Measurements from ENCODE around the gene DVL2. TPM values are rescaled to one million over a fixed set of nuclear protein-coding genes. Genes with fewer than 3 reads are reported as not detected.

Gene DVL2
- total and polyA plus RNA-seq, 2 of the 13 experiments (the other 11 are each of a cell fraction or from before 2014, with no cell fraction given): 5.7 to 38.2 TPM

GRCh38 chr17:7179317-7180254 lies 54.7 kb downstream of the DVL2 start, which contains the start of gene ASGR1 (continued):
- TF ChIP-seq, protein P1, sequence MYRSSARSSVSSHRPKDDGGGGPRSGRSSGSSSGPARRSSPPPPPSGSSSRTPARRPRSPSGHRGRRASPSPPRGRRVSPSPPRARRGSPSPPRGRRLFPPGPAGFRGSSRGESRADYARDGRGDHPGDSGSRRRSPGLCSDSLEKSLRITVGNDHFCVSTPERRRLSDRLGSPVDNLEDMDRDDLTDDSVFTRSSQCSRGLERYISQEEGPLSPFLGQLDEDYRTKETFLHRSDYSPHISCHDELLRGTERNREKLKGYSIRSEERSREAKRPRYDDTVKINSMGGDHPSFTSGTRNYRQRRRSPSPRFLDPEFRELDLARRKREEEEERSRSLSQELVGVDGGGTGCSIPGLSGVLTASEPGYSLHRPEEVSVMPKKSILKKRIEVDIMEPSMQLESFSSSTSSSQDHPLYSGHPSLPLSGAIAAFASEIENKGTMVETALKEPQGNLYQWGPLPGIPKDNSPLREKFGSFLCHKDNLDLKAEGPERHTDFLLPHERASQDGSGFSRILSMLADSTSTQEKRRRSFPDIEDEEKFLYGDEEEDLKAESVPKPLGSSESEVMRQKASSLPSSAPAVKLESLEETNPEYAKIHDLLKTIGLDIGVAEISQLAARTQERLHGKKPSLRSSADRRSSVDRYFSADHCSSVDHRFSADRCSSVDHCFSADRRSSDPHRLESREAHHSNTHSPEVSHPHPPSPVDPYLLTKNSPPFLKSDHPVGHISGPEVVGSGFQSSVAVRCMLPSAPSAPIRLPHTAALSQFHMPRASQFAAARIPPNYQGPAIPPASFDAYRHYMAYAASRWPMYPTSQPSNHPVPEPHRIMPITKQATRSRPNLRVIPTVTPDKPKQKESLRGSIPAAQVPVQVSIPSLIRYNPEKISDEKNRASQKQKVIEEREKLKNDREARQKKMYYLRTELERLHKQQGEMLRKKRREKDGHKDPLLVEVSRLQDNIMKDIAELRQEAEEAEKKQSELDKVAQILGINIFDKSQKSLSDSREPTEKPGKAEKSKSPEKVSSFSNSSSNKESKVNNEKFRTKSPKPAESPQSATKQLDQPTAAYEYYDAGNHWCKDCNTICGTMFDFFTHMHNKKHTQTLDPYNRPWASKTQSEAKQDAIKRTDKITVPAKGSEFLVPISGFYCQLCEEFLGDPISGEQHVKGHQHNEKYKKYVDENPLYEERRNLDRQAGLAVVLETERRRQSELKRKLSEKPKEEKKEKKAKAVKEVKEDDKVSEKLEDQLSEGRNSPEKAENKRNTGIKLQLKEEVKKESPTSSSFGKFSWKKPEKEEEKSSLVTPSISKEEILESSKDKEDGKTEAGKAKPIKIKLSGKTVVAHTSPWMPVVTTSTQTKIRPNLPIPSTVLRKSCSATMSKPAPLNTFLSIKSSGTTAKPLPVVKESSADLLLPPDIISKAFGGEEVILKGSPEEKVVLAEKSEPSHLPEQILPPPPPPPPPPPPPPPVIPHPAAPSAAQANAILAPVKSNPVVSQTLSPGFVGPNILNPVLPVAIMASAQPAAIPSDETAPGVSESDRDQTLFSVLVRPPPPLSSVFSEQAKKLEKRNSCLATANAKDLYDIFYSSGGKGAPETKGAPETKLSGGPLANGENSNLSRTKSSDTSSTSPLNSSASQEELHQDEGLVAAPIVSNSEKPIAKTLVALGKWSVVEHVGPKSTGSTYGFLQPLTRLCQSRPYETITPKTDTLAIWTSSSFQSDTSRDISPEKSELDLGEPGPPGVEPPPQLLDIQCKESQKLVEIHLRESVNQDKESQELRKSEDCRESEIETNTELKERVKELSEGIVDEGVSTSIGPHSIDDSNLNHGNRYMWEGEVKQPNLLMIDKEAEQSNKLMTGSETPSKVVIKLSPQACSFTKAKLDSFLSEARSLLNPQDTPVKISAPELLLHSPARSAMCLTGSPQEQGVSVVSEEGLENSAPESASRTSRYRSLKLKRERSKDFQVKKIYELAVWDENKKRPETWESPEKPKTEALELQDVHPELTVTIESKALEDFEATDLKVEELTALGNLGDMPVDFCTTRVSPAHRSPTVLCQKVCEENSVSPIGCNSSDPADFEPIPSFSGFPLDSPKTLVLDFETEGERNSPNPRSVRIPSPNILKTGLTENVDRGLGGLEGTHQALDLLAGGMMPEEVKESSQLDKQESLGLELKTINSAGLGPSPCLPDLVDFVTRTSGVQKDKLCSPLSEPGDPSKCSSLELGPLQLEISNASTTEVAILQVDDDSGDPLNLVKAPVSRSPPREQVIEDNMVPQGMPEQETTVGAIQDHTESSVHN (CRISPR knock-in tag; IDR thresholded peaks at IDR 0.05): no peak
- TF ChIP-seq CCAR2 (optimal IDR thresholded peaks at IDR 0.05; ENCODE audit: low read depth, low read length) (no peak), ZNF329 (CRISPR knock-in tag; IDR thresholded peaks at IDR 0.05; ENCODE audit: low read depth) (peak; percentile 76; the same call in 1 of the 2 replicates), CBX5 (CRISPR knock-in tag; IDR thresholded peaks at IDR 0.05; ENCODE audit: borderline replicate concordance) (peak; percentile 94), IRF2 (CRISPR knock-in tag; IDR thresholded peaks at IDR 0.05) (no peak; the same call in none of the 2 replicates), CC2D1A (CRISPR knock-in tag; IDR thresholded peaks at IDR 0.05) (no peak), ZNF207 (IDR thresholded peaks at IDR 0.05; ENCODE audit: borderline replicate concordance) (no peak), CREB3 (CRISPR knock-in tag; IDR thresholded peaks at IDR 0.05) (no peak), DPF2 (CRISPR knock-in tag; IDR thresholded peaks at IDR 0.05; ENCODE audit: borderline replicate concordance, low read depth) (peak; percentile 25), PRDM10 (CRISPR knock-in tag; IDR thresholded peaks at IDR 0.05; ENCODE audit: low read depth) (peak; percentile 63; the same call in 1 of the 2 replicates), NR3C1 (CRISPR knock-in tag; IDR thresholded peaks at IDR 0.05) (no peak), ZNF563 (CRISPR knock-in tag; IDR thresholded peaks at IDR 0.05) (no peak), ZNF343 (CRISPR knock-in tag; IDR thresholded peaks at IDR 0.05) (0 out of 2 replicates have a peak, but pooled peaks have one; percentile 26), MXI1 (IDR thresholded peaks at IDR 0.05; ENCODE audit: borderline replicate concordance, low read depth, low read length) (peak; percentile 74; the same call in 2 of the 3 replicates), TEAD2 (CRISPR knock-in tag; IDR thresholded peaks at IDR 0.05) (no peak), ZEB1 (IDR thresholded peaks at IDR 0.05; ENCODE audit: insufficient replicate concordance, low read depth) (peak; percentile 25)

All from HepG2 (cell line).